Upper lobe of right lung (tissue), 1 donor: ENCODE data around the gene LRP1B. TPM values are rescaled to one million over a fixed set of nuclear protein-coding genes. Genes with fewer than 3 reads are reported as not detected.

Source experiments
- ATAC-seq: fragments of 200-7000 bp; cut with Tn5 transposase; one replicate; pipeline ENCODE4 v1.9.1; 2020; ENCODE audit warnings: mild to moderate bottlenecking, moderate library complexity
- DNase-seq: peaks from one replicate; pipeline ENCODE4 v3.0.0-alpha.2; 2020
- H3K27ac ChIP-seq: fragments of 200-600 bp; one replicate; pipeline ENCODE4 v1.8.0; 2022
- H3K27me3 ChIP-seq: fragments of 200-600 bp; one replicate; pipeline ENCODE4 v1.8.0; 2022; ENCODE audit warnings: mild to moderate bottlenecking
- H3K36me3 ChIP-seq: fragments of 200-600 bp; one replicate; pipeline ENCODE4 v1.8.0; 2022
- H3K4me1 ChIP-seq: fragments of 200-600 bp; one replicate; pipeline ENCODE4 v1.8.0; 2022
- H3K4me3 ChIP-seq: fragments of 200-600 bp; one replicate; pipeline ENCODE4 v1.8.0; 2022; ENCODE audit warnings: mild to moderate bottlenecking
- H3K9me3 ChIP-seq: fragments of 200-600 bp; one replicate; pipeline ENCODE4 v1.8.0; 2022
- CTCF ChIP-seq: fragments of 200-600 bp; IDR thresholded peaks from one replicate; pipeline ENCODE4 v1.8.0; 2022; ENCODE audit warnings: antibody characterized with exemption
- intact Hi-C: fragments of 100-400 bp; cut with DNase I; formaldehyde crosslinking; loops from one replicate; pipeline ENCODE4 v1.11.0; 2022
- total RNA-seq: library from RNA; stranded (reverse); fragmentation: NEBNext Ultra II Directional; extraction: Animal tissue kit (Norgen Biotek cat#: 25700); gene quantifications from one replicate; pipeline ENCODE4 v1.2.1, GENCODE V29; 2021
- donor health status: DM: no; HTN: yes; CAD: no; lungs with severe emphysema.

LRP1B gene
- total RNA-seq, 1 donor from 2014 or later = 0.12 TPM

GRCh38 chr2:142037066-142037465, 93.8 kb downstream of the LRP1B start:
- no peaks in the 10 kb centered on the region for H3K9me3 ChIP-seq
- no peak for DNase-seq
- H3K4me1 ChIP-seq = no peaks in the 10 kb centered on the region
- H3K27ac ChIP-seq = no peak overlapping the region
- ATAC-seq = no peak
- intact Hi-C loops = no loop called here
- no peak for TF ChIP-seq CTCF
- no peak overlapping the region for H3K4me3 ChIP-seq
- H3K36me3 ChIP-seq = no peaks in the 10 kb centered on the region
- no peaks in the 10 kb centered on the region for H3K27me3 ChIP-seq

- H3K9me3 ChIP-seq = no peaks in the 10 kb centered on the region
- no peak overlapping the region for H3K27ac ChIP-seq
- no peaks in the 10 kb centered on the region for H3K36me3 ChIP-seq
- DNase-seq (no peak), ATAC-seq (no peak)
- no peak for TF ChIP-seq CTCF
- intact Hi-C loops = no loop called here
- H3K4me1 ChIP-seq = no peaks in the 10 kb centered on the region
- H3K27me3 ChIP-seq = no peaks in the 10 kb centered on the region
- no peak overlapping the region for H3K4me3 ChIP-seq
These were observed 97.4 kb downstream of the LRP1B start for GRCh38 chr2:142033393-142033792.

- intact Hi-C loops = no loop called here
- H3K27me3 ChIP-seq = no peaks in the 10 kb centered on the region
These were observed 99.2 kb downstream of the LRP1B start for GRCh38 chr2:142031656-142032055.

GRCh38 chr2:142030735-142031134, 100.1 kb downstream of the LRP1B start:
- H3K36me3 ChIP-seq = no peaks in the 10 kb centered on the region
- no peaks in the 10 kb centered on the region for H3K9me3 ChIP-seq
- DNase-seq (no peak), ATAC-seq (no peak)
- no peaks in the 10 kb centered on the region for H3K4me1 ChIP-seq
- H3K4me3 ChIP-seq = no peak overlapping the region
- no peak for TF ChIP-seq CTCF
- no peaks in the 10 kb centered on the region for H3K27me3 ChIP-seq
- intact Hi-C loops = no loop called here
- H3K27ac ChIP-seq = no peak overlapping the region

More at GRCh38 chr2:142031656-142032055, 99.2 kb downstream of the LRP1B start:
- no peak overlapping the region for H3K4me3 ChIP-seq
- H3K4me1 ChIP-seq = no peaks in the 10 kb centered on the region
- DNase-seq (no peak), ATAC-seq (no peak)
- no peaks in the 10 kb centered on the region for H3K36me3 ChIP-seq
- no peaks in the 10 kb centered on the region for H3K9me3 ChIP-seq
- H3K27ac ChIP-seq = no peak overlapping the region
- no peak for TF ChIP-seq CTCF

- no peak for TF ChIP-seq CTCF
- no peak overlapping the region for H3K4me3 ChIP-seq
These were observed 100.8 kb downstream of the LRP1B start for GRCh38 chr2:142029974-142030373.

GRCh38 chr2:142025394-142025793, 105.4 kb downstream of the LRP1B start:
- no peak for TF ChIP-seq CTCF
- ATAC-seq (no peak), DNase-seq (no peak)
- H3K27ac ChIP-seq = no peak overlapping the region
- H3K27me3 ChIP-seq = no peaks in the 10 kb centered on the region
- H3K36me3 ChIP-seq = no peaks in the 10 kb centered on the region
- H3K9me3 ChIP-seq = peaks cover 3% of the 10 kb centered on the region
- intact Hi-C loops = no loop called here
- H3K4me3 ChIP-seq = no peak overlapping the region
- H3K4me1 ChIP-seq = no peaks in the 10 kb centered on the region

More at GRCh38 chr2:142029974-142030373, 100.8 kb downstream of the LRP1B start:
- no peak overlapping the region for H3K27ac ChIP-seq
- no peaks in the 10 kb centered on the region for H3K36me3 ChIP-seq
- no peaks in the 10 kb centered on the region for H3K4me1 ChIP-seq
- H3K9me3 ChIP-seq = no peaks in the 10 kb centered on the region
- intact Hi-C loops = no loop called here
- DNase-seq (no peak), ATAC-seq (no peak)
- no peaks in the 10 kb centered on the region for H3K27me3 ChIP-seq
